ENCODE results near the gene GPATCH2L.

GPATCH2L gene

DNA sequence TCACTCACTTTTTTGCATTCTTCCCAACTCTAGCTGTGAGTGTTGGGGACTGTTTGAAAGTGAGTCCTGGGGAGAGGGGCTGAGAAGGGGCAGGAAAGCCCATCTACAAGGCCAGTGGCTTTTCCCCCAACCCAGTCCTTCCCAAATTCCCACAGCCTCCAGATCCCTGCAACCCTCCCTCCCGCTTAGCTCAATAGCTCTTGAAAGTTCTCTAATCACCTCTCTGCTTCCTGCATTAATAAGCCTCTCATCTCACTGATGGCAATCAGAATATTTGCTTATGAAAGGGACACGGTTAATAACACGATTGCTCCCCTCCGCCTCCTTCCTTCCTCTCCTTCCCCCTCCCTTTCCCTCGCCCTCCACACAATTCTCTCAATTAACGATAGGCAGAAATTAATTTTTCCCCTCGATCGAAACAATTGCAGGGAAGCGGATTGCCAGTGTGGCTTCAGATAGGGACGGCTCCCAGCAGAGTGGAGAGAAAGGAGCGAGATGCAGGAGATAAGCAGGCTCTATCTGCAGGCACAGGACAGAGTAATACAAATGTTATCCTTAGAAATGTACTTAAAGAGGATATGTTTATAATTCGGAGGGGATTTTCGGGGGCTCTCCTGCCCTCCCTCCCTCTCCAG is 15.1 kb upstream of the GPATCH2L start:
- DNase-seq (ENCODE audit: low spot score): no peak

DNA sequence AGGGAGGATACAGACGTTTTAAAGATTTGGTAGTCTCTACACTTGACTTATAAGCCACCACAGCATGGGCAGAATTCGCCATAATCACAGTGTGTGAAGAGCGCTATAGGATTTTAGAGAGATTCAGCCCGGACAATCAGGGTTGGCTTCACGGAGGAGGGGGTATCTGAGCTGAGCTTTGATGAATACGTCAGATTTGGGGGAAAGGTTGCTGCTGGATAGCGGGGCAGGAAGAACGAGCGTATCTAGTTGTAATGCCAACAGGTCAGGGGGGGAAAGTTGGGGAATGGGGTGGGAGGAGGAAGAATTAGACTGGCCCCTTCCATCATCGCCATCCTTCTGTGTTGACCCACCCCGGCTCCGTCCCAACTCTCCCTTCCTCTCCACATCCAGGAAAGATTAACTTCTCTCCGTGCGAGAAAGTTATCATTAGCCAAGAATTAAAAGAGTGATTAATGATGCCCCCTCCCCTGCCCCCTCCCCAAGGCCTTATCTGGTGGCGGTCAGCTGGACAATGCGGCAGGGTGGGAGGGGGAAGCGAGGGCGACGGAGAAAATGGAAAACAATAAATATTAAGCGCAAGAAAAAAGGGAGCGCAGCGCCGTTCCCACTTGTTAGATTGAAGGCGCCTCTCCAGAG is 13.5 kb upstream of the GPATCH2L start:
- no peak for DNase-seq (ENCODE audit: low spot score)

DNA sequence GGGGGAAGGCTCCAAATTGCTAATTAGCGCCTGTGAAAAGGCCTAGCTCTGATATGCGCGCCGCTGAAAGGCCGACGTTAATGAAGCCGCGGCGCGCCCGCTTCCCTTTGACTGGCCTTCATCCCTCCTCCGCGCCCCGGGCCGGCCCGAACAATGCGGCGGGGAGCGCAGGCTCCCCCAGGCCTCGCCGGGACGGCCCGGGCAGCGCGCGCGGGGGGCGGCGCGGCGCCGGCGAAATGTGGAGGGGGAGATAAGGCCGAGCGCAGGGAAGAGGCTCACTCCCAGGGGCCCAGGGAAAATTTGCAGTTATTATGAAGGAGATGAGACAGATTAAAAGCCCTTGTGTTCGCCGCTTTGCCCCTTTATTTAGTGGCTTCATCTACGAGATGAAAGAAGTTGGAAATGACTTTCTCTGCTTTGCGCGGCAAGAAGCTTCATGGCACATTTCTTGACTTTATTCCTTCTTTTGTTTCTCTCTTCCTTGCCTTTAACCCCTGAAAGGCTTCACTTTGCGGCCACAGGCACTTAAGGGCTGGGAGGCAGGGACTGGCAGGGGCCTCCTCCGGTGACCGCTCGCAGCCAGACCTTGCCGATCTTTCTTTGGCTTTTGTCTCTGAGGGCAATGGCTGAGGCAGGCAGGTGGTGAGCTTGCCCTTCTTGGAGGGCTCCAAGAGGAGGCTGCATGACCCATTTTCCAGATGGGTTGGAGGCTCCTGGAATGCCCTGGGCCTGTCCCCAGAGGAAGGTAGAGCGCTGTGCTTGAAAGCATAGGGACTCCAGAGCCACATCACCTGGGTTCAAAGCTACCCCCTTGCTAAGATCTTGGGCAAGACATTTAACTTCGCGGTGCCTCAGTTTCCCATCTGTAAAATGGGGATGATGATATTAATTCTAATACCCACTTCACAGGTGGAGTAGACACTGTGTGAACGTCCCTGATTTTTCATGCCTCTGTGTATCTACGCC is 12.7 kb upstream of the GPATCH2L start:
- DNase-seq (ENCODE audit: low spot score): no peak

DNA sequence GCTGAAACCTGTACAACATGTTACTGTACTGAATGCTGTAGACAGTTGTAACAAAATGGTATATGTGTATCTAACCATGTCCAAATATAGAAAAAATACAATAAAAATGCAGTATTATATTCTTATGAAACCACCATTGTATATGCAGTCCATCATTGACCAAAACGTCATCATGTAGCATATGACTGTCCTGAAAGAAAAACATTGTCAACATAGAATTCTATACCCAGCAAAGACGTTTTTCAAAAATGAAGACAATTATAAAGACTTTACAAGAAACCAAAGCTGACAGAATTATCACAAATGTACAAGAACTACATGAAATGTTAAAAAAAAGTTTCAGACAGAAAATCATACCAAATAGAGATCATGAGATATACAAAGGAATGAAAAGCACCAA is 8.1 kb upstream of the GPATCH2L start:
- no peak for DNase-seq (ENCODE audit: low spot score)

DNA sequence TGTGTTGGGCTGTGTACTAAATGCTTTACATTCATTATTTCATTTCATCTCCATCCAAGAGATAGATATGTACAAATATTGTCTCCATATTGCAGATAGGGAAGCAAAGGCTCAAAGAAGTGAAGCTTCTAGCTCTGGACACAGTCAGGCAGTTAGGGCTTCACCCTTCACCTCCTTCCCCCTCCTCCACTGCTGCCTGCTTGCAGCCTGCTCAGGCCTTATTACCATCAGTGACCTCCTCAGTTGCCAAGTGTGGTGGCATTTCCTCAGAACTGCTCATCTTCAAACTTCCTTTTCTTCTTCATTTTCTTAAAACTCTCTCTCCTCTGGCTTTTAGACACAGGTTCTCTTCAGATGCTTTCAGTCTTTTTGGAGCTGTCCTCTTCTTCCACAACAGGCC is 4.7 kb upstream of the GPATCH2L start:
- DNase-seq (ENCODE audit: low spot score): no peak

DNA sequence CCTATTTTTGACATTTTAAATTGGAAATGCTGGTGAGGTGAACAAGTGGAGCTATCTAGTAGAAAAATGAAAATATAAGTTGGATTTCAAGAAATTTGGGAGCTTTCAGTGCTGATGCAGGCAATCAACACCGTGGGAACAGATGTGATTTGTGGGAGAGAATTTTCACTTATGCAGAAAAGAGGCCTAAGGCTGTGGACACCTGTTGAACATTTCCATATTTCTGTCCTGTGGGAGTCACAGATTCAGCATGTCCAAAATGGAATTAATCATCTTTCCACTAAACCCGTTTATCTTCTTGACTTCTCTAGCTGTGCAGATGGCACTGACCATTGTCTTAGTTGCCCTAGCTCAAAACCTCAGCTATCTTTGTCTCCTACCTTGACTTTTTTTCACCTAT is 2.5 kb upstream of the GPATCH2L start:
- no peak for DNase-seq (ENCODE audit: low spot score)

DNA sequence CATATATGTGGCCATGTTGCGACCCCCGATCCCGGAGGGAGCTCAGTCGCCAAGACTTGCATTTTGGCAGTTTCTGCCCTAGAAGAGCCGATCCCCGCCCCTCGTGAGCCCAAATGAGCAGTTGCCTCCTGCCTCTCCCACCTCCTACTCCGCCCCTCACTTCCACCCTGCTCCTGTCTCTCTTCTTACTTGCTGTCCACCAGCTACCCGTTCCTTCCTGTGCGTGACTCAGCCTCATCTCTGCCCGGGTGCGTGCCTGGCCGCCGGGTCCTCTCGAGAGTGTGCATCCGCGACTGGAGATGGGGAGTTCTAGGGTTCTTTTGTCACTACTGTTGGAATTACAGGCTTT is 585 bp downstream of the GPATCH2L start:
- DNase-seq (ENCODE audit: low spot score): peak; percentile 60

DNA sequence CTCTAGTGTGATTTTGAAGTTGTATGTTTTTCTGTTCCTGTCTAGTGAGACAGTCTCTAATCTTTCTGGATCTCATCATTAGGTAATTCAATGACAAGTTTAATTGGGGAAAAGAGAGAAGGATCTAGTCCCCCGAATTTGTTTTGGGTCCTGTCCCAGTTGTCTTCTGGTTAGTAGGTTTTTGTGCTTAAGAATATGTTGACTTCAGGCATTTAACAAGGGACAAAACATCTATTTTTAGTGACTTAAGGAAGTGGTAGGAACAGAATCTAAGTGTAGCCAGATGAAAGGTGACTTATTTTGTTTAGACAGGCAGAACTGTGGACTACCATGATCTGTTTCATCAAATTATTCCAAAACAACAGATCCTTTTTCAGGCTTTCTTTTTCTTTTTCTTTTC is 2.2 kb downstream of the GPATCH2L start:
- DNase-seq (ENCODE audit: low spot score): no peak

DNA sequence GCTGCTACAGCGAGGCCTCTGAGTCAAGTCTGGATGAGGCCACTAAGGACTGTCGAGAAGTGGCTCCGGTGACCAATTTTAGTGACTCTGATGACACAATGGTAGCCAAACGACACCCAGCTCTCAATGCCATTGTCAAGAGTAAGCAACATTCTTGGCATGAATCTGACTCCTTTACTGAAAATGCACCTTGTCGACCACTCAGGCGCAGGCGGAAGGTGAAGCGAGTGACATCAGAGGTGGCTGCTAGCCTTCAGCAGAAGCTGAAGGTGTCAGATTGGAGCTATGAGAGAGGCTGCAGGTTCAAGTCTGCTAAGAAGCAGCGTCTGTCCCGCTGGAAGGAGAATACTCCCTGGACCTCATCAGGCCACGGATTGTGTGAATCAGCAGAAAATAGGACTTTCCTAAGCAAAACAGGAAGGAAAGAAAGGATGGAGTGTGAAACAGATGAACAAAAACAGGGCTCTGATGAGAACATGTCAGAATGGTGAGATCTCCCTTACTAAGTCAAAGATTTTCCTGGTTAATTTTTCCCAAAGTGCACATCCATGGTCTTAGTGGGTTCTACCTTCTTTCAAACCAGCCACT is 2.9 kb downstream of the GPATCH2L start:
- DNase-seq (ENCODE audit: low spot score): no peak

DNA sequence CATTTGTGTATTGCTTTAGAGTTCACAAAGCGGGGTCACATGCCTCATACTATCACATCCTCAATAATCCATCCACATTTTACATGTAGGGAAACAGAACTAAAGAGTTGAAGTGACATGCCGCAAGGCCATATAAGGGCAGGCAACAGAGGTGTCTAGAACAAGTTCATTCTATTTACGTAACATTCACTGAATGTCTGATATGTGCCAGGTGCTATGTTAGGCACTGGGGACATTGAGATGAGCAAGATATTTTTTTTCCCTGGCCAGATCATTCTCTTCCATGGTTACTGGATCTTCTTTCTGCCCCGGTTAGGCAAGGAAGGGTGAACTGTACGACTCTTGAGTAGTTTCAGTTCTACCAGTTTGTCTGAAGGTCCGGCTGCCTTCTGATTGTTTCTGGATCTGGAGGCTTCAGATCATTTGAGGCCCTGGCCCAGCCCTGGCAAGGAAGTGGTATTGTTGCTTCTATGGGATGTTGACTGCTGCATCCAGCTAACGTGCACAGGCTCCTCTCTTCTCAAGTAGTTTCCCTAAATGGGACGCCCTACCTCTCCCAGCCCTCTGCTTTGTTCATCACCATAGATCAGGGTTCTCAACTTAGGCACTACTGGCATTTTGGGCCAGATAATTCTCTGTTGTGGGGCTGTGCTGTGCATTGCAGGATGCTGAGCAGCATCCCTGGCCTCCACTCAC is 12.1 kb downstream of the GPATCH2L start:
- no peak for DNase-seq (ENCODE audit: low spot score)

DNA sequence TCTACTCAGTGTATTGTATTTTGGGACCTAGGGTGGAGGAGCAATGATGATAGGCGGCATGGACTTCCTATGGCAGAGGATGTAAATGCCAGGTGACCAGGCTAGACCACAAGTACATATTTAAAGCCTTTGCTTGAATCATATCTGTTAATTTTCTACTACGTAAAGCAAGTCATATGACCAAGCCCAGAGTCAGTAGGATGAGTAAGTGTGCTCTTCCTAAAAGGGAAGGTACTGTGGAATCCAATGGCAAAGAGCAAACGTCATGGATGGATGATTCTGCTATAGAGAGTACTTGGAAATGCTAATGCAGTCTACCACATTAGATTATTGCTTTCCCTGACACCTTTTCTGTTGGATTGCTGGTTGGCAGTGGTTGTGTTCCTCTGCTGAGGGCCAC is 16.8 kb downstream of the GPATCH2L start:
- DNase-seq (ENCODE audit: low spot score): no peak

DNA sequence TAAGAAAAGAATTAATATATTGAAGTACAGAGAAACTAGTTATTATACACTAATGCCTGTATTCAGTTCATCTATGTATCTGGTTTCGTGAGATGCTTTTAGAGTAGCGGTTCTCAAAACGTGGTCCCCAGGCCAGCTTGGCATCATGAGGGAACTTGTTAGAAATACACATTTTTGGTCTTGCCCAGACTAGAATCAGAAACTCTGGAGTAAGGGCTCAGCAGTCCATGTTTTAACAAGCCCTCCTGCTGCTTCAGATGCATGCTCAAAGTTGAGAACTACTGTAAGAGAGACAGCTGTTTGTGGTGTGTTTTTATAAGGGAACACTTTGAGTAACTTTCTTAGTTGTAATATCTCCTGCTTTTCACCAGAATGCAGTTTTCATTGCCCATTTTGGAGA is 18.1 kb downstream of the GPATCH2L start:
- DNase-seq (ENCODE audit: low spot score): no peak

DNA sequence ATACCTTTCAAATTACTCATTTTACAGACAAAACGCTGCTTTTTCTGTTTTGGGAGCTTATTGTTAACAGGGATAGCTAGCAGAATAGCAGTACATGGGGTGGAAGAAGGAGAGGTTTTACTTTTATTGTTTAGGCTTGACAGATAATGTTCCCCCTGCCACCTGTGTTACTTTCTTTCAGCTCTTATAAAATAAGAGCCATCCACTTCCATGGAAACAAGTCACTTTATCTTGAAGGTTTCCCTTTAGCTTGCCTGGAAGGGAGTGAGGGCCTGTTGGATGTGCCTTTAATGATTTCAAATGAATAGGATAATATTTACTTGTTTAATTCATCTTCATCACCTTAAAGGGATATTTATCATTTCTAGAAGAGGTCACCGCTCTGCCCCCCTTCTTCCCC is 23.3 kb downstream of the GPATCH2L start:
- no peak for DNase-seq (ENCODE audit: low spot score)

DNA sequence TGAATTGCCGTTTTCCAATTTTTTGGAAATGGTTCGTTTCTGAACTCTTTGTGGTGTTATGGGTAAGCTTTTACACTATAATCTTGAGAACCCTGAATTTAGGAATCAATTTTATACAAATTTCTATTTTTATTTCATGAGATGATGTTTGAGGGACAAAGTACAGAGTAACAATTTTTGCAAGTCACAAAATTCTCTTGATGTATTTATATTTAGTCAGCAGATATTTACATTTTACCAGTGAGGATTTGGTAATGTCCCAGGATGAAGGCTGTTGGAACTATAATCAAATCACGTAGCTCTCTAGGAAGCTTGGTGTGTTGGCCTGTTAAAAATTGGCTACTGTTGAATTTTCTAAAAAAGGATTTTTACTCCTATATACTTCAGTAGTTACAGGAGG is 24.2 kb downstream of the GPATCH2L start:
- no peak for DNase-seq (ENCODE audit: low spot score)

DNA sequence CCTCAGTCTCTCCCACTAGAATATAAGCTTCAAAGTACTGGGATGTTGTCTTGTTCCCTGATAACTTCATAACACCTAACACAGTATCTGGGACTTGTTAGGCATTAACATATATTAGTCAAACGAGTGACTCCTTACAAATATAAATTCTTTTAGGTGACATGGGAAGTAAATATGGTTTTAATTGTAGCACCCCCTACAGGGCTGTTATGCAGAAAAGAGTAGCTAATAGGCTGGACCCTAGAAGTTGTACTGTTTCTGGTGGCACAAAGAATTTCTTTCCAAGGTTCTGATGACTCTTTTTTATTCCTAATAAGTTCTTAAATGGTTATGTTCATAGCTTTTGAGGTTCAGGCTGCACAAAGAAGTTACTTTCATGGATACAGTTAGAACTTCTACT is 29.8 kb downstream of the GPATCH2L start:
- DNase-seq (ENCODE audit: low spot score): peak; percentile 15

DNA sequence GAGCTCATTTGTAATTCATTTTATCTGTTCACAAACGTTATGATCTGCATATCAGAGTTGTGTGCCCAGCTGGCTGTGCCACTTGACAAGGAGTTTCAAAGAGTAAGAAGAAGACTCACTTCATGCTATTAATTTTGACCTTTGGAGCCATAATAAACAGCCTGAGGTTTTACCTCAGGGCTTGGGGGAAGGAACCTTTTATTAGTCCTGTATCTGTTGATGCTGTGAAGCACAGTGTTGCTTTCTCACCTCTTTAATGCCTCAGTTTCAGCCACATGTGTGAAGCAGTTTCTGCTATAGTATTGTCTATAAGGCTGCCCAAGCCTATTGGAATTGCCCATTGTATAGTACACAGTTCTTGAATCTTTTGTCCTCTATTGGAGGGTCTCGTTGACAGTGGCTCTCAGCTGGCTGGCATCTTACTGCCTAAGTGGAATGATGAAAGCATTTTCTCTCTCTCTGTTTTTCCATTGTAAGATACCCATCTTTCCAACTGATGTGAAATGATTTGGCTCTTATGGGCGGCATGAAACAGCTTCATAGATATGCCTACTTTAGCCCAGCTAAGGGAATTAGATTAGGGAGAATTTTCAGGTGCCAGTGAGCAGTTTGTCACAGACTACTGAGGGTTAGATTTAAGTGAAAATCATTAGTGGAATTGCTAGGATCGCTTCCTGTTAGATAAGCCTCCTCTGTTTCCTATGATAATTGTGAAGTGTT is 34.7 kb downstream of the GPATCH2L start:
- DNase-seq (ENCODE audit: low spot score): no peak

DNA sequence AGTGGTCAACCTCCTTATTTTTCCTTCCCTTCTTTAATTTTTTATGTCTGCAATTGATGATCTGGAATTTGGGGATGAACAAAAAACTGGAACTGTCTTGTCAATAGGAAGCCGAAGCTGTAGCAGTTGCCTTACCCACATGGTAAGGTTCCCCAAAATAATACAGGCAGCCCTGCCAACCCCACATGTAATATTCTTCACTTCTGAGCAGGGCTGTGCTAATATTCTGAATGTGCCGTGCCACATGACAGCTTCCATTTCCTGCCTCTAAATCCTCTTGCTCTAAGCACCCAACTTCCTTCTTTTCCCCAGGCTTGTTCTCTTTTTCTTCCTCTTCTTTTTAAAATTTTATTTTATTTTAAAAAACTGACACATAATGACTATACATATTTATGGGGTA is 39.6 kb downstream of the GPATCH2L start:
- DNase-seq (ENCODE audit: low spot score): no peak

DNA sequence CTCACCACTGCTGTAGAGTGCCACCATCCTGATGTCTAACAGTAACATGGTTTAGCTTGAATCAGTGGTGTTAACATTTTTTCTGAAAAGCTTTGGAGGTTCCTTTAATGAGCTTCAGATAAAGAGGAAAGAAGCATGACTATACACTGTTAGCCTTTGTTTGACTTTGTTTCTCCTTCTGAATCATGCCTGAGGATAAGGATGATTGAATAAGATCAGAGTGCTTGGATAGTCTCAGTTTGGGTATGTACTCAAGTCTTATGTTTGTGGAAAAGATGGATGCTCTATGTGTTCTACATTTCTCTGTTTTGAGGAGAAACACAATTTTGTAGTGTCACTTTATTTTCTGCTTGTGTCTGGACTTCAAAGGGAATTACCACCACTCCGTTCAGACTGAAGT is 42.0 kb downstream of the GPATCH2L start:
- no peak for DNase-seq (ENCODE audit: low spot score)

DNA sequence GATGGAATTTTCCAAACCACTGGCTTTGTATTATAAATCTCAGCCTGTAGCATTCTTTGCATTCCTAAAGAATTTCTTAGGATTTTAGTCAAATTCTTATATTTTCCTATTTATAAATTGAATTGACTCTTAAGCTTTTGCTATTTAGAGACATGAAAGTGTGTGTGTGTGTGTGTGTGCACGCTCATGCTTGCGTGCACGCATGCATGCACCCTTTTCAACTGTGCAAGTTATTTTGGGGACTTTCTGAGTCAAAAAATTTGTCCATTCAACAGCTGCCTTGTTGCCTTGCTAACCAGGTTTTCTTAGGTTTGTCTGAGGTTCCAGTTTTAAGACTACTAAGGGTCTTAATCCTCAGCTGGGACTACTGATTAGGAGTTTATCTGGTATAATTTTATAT is 42.6 kb downstream of the GPATCH2L start:
- DNase-seq (ENCODE audit: low spot score): no peak

DNA sequence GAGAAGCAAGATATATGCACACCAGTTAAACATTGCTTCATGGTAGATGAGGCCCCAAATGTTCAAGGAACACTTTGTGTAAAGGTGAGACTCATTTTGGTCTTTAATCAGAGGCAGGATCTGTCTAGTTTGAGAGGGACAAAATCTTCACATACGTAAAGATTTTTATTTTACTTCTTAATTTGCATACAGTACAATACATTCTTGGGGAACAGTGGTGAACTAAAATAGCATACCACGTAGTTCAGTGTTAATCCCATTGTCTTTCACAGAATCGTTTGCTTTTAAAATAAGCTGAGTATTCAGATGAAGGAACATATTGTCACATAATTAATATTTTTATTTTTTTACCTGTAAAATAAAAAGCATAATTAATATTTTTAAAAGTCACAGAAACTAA is 43.3 kb downstream of the GPATCH2L start:
- DNase-seq (ENCODE audit: low spot score): no peak

DNA sequence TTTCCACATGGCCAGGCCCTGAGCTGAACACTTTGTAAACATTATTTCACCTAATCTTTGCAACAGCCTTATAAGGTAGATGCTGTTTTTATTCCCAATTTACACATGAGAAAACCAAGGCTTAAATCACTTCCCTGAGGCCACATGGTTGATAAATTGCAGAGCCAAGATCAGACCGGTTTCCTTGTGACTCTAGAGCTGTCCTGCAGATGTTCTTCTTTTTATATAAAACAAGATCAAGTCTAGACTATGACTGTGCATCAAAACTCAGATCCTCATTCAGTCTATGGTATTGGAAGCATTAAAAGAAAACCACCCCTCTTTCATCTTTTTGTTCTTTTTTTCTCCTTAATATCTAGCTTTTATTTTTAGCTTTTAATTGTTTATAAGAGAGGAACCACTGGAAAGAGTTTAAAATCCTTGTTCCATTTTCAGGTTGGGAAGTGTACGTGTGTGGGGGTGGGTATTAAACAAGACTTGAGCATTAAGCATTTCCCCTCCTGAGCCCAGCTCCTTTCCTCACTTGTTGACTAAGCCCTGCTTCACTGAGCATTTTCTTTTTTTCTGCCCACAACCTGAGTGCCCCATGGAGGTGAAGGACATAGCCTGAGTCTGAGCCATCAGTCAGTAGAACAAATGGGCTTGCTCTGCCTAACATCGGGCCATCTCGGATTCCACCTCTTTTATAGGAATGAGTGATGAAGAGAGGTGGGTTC is 45.4 kb downstream of the GPATCH2L start:
- DNase-seq (ENCODE audit: low spot score): no peak
